ENCODE results near the gene ADCK2.

DNA sequence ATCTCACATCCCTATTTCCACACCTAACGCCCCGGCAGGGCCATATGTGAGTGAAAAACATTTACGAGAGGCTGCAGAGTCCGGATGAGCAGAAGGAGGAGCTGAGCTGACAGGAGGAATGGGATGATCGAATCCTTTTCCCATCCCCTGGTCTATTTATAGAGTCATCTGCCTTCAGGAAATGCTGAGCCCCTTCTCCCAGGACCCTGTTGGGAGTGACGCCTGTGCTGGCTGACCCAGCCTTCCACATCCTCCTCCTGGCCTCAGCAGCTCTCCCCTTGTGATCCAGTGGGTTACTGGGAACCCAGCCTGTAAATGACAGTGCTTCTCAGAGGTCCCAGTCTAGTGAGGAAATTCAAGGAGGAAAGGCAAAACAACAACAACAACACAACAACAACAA, 48.8 kb upstream of the ADCK2 start:
- TF ChIP-seq, protein P1, sequence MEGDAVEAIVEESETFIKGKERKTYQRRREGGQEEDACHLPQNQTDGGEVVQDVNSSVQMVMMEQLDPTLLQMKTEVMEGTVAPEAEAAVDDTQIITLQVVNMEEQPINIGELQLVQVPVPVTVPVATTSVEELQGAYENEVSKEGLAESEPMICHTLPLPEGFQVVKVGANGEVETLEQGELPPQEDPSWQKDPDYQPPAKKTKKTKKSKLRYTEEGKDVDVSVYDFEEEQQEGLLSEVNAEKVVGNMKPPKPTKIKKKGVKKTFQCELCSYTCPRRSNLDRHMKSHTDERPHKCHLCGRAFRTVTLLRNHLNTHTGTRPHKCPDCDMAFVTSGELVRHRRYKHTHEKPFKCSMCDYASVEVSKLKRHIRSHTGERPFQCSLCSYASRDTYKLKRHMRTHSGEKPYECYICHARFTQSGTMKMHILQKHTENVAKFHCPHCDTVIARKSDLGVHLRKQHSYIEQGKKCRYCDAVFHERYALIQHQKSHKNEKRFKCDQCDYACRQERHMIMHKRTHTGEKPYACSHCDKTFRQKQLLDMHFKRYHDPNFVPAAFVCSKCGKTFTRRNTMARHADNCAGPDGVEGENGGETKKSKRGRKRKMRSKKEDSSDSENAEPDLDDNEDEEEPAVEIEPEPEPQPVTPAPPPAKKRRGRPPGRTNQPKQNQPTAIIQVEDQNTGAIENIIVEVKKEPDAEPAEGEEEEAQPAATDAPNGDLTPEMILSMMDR (IDR thresholded peaks at IDR 0.05; ENCODE audit: insufficient read depth, low read length): no peak
- TF ChIP-seq POLR2AphosphoS5 (IDR thresholded peaks at IDR 0.05; ENCODE audit: low read depth) (no peak), GABPA (IDR thresholded peaks at IDR 0.05; ENCODE audit: low read depth) (no peak), SPI1 (IDR thresholded peaks at IDR 0.05; ENCODE audit: borderline replicate concordance, low read depth) (no peak)
- TF ChIP-seq, protein P2, sequence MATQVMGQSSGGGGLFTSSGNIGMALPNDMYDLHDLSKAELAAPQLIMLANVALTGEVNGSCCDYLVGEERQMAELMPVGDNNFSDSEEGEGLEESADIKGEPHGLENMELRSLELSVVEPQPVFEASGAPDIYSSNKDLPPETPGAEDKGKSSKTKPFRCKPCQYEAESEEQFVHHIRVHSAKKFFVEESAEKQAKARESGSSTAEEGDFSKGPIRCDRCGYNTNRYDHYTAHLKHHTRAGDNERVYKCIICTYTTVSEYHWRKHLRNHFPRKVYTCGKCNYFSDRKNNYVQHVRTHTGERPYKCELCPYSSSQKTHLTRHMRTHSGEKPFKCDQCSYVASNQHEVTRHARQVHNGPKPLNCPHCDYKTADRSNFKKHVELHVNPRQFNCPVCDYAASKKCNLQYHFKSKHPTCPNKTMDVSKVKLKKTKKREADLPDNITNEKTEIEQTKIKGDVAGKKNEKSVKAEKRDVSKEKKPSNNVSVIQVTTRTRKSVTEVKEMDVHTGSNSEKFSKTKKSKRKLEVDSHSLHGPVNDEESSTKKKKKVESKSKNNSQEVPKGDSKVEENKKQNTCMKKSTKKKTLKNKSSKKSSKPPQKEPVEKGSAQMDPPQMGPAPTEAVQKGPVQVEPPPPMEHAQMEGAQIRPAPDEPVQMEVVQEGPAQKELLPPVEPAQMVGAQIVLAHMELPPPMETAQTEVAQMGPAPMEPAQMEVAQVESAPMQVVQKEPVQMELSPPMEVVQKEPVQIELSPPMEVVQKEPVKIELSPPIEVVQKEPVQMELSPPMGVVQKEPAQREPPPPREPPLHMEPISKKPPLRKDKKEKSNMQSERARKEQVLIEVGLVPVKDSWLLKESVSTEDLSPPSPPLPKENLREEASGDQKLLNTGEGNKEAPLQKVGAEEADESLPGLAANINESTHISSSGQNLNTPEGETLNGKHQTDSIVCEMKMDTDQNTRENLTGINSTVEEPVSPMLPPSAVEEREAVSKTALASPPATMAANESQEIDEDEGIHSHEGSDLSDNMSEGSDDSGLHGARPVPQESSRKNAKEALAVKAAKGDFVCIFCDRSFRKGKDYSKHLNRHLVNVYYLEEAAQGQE (IDR thresholded peaks at IDR 0.05; ENCODE audit: insufficient replicate concordance, low read depth): no peak
